PC-3 (cell line): ENCODE data around the gene BAZ2B. TPM values are rescaled to one million over a fixed set of nuclear protein-coding genes. Genes with fewer than 3 reads are reported as not detected.

Source experiments
- ATAC-seq: fragments of 200-7000 bp; cut with Tn5 transposase; 2 replicates; pipeline ENCODE4 v1.9.1; 2020; ENCODE audit warnings: mild to moderate bottlenecking, moderate library complexity
- BruUV-seq: library from RNA; stranded (reverse); fragments of 400-500 nt; replicated peaks from 2 replicates; lab custom pipeline; 2021; lab: Mats Ljungman, UMichigan
- CTCF ChIA-PET: fragments of 300-600 bp; sonication (Branson Sonifier 250); formaldehyde crosslinking; loops from one replicate; lab custom pipeline; 2022; ENCODE audit warnings: antibody characterized with exemption; lab: Charles Lee
- POLR2A ChIA-PET: fragments of 300-600 bp; sonication (Branson Sonifier 250); formaldehyde crosslinking; loops from one replicate; lab custom pipeline; 2022; ENCODE audit warnings: antibody characterized with exemption; ENCODE audit not compliant: unreplicated experiment; lab: Charles Lee
- DNase-seq: peaks from one replicate; pipeline ENCODE4 v3.0.0-alpha.2; 2015
- H2AFZ ChIP-seq: fragments of 300-600 bp; sonication (generic); 2 replicates; pipeline ENCODE4 v1.6.0; 2016; ENCODE audit warnings: antibody characterized with exemption, low read length
- H3F3A ChIP-seq: fragments of 300-600 bp; sonication (generic); one replicate; pipeline ENCODE4 v1.6.0; 2017; ENCODE audit warnings: antibody characterized with exemption, low read length, control low read depth, mild to moderate bottlenecking; ENCODE audit not compliant: unreplicated experiment
- H3K27ac ChIP-seq: fragments of 300-600 bp; sonication (generic); 2 replicates; pipeline ENCODE4 v1.5.1; 2016; ENCODE audit warnings: mild to moderate bottlenecking, low read length
- H3K27me3 ChIP-seq: fragments of 300-600 bp; sonication (generic); 2 replicates; pipeline ENCODE4 v1.6.1; 2016; ENCODE audit warnings: low read length, mixed read lengths
- H3K36me3 ChIP-seq: fragments of 300-600 bp; sonication (generic); 2 replicates; pipeline ENCODE4 v1.6.1; 2016; ENCODE audit warnings: low read depth, mixed run types, low read length, mixed read lengths
- H3K4me1 ChIP-seq: fragments of 300-600 bp; sonication (generic); 2 replicates; pipeline ENCODE4 v1.5.1; 2016; ENCODE audit warnings: low read length; ENCODE audit not compliant: insufficient read depth
- H3K4me2 ChIP-seq: fragments of 300-600 bp; sonication (generic); 2 replicates; pipeline ENCODE4 v1.6.0; 2016; ENCODE audit warnings: low read length
- H3K4me3 ChIP-seq: fragments of 300-600 bp; sonication (generic); 2 replicates; pipeline ENCODE4 v1.5.1; 2016; ENCODE audit warnings: mild to moderate bottlenecking, low read length, mixed read lengths
- H3K79me2 ChIP-seq: fragments of 300-600 bp; sonication (generic); 2 replicates; pipeline ENCODE4 v1.6.1; 2017; ENCODE audit warnings: low read length, mixed read lengths
- H3K9ac ChIP-seq: fragments of 300-600 bp; sonication (generic); 2 replicates; pipeline ENCODE4 v1.6.0; 2016; ENCODE audit warnings: mild to moderate bottlenecking, low read length
- H3K9me2 ChIP-seq: fragments of 300-600 bp; sonication (generic); replicated peaks from 2 replicates; pipeline ENCODE4 v1.6.1; 2016; ENCODE audit warnings: mixed run types, low read length, mixed read lengths
- H3K9me3 ChIP-seq: fragments of 300-600 bp; sonication (generic); 2 replicates; pipeline ENCODE4 v1.6.1; 2016; ENCODE audit warnings: low read length, mixed read lengths
- H4K20me1 ChIP-seq: fragments of 300-600 bp; sonication (generic); 2 replicates; pipeline ENCODE4 v1.6.1; 2016; ENCODE audit warnings: low read length, mixed read lengths
- CTCF ChIP-seq: fragments of 300-600 bp; sonication (generic); conservative IDR thresholded peaks from 2 replicates; pipeline ENCODE4 v1.5.1; 2017; ENCODE audit warnings: antibody characterized with exemption, low read depth, mild to moderate bottlenecking, low read length
- EZH2 ChIP-seq: fragments of 300-600 bp; sonication (generic); IDR thresholded peaks from one replicate; pipeline ENCODE4 v1.6.1; 2017; ENCODE audit warnings: antibody characterized with exemption, mild to moderate bottlenecking, low read length; ENCODE audit not compliant: unreplicated experiment
- EZH2phosphoT487 ChIP-seq: fragments of 300-600 bp; sonication (generic); IDR thresholded peaks from 2 replicates; pipeline ENCODE4 v1.6.1; 2018; ENCODE audit warnings: mild to moderate bottlenecking, antibody characterized with exemption, low read length, borderline replicate concordance
- intact Hi-C: fragments of 100-400 bp; cut with micrococcal nuclease; formaldehyde crosslinking; loops from 2 replicates; pipeline ENCODE4 v1.9.0; 2023
- total RNA-seq: library from RNA; depleted of rRNA; stranded (reverse); fragments of >200 nt; gene quantifications from 2 replicates; pipeline ENCODE4 v1.2.3, GENCODE V29; 2014

Gene BAZ2B
- total RNA-seq, 1 experiment from 2014 or later, result 19.6 TPM

GRCh38 chr2:159571540-159572260, 44.6 kb downstream of the BAZ2B start:
- Histone ChIP-seq H3F3A (no peaks in the 10 kb centered on the region), H3K27ac (no peak overlapping the region), H3K79me2 (no peaks in the 10 kb centered on the region), H4K20me1 (no peaks in the 10 kb centered on the region), H3K9me3 (no peaks in the 10 kb centered on the region), H3K4me2 (no peak overlapping the region), H2AFZ (no peak overlapping the region), H3K36me3 (no peaks in the 10 kb centered on the region), H3K4me3 (no peak overlapping the region), H3K9me2 (no peaks in the 10 kb centered on the region), H3K4me1 (no peaks in the 10 kb centered on the region), H3K27me3 (no peaks in the 10 kb centered on the region), H3K9ac (no peak overlapping the region)
- intact Hi-C loops, result no loop called here
- no peak for ATAC-seq
- no TSS peak for BruUV-seq
- DNase-seq, result no peak
- CTCF ChIA-PET, result no interaction called here
- no peak for TF ChIP-seq EZH2
- no peak for TF ChIP-seq CTCF
- TF ChIP-seq EZH2phosphoT487, result no peak
- POLR2A ChIA-PET, result interaction anchor here (0.6 kb wide), 1 partner anchor 43 kb away, joined by 9 read pairs; no protein-coding TSS in a partner anchor

GRCh38 chr2:159564081-159564480, 52.3 kb downstream of the BAZ2B start:
- Histone ChIP-seq H3K36me3 (no peaks in the 10 kb centered on the region), H3K4me3 (no peak overlapping the region), H3K4me2 (no peak overlapping the region), H3K9me2 (no peaks in the 10 kb centered on the region), H3K79me2 (no peaks in the 10 kb centered on the region), H3K27ac (no peak overlapping the region), H3K9ac (no peak overlapping the region), H3K9me3 (no peaks in the 10 kb centered on the region), H3K4me1 (no peaks in the 10 kb centered on the region), H2AFZ (no peak overlapping the region), H3K27me3 (no peaks in the 10 kb centered on the region), H4K20me1 (no peaks in the 10 kb centered on the region), H3F3A (no peaks in the 10 kb centered on the region)
- CTCF ChIA-PET, result no interaction called here
- no peak for ATAC-seq
- POLR2A ChIA-PET, result no interaction called here
- no TSS peak for BruUV-seq
- intact Hi-C loops, result no loop called here
- TF ChIP-seq EZH2 (no peak), EZH2phosphoT487 (no peak), CTCF (no peak)
- DNase-seq, result no peak

GRCh38 chr2:159562248-159562647, 54.1 kb downstream of the BAZ2B start:
- ChIA-PET POLR2A (interaction anchor here (0.6 kb wide), 1 partner anchor 53 kb away, joined by 12 read pairs; no protein-coding TSS in a partner anchor), CTCF (no interaction called here)
- H3K9me3 ChIP-seq, result no peaks in the 10 kb centered on the region
- no peaks in the 10 kb centered on the region for H4K20me1 ChIP-seq
- no peaks in the 10 kb centered on the region for H3F3A ChIP-seq
- H3K27me3 ChIP-seq, result no peaks in the 10 kb centered on the region
- no TSS peak for BruUV-seq
- intact Hi-C loops, result no loop called here
- H3K9ac ChIP-seq, result no peak overlapping the region
- H3K36me3 ChIP-seq, result no peaks in the 10 kb centered on the region
- H3K27ac ChIP-seq, result no peak overlapping the region
- ATAC-seq (no peak), DNase-seq (no peak)
- H3K4me3 ChIP-seq, result no peak overlapping the region
- no peak overlapping the region for H2AFZ ChIP-seq
- no peak overlapping the region for H3K4me2 ChIP-seq
- no peak for TF ChIP-seq CTCF
- no peak for TF ChIP-seq EZH2phosphoT487
- TF ChIP-seq EZH2, result no peak
- no peaks in the 10 kb centered on the region for H3K79me2 ChIP-seq
- H3K4me1 ChIP-seq, result no peaks in the 10 kb centered on the region
- no peaks in the 10 kb centered on the region for H3K9me2 ChIP-seq
